T follicular helper cell (primary cell): Measurements from ENCODE around the gene CFAP20.

Experiments used
- DNase-seq: peaks from one replicate; pipeline ENCODE4 v3.0.0-alpha.2; 2020; ENCODE audit warnings: low read depth

CFAP20 gene

GRCh38 chr16:58124601-58124915 lies 4.6 kb downstream of the CFAP20 start:
- DNase-seq, result no peak

GRCh38 chr16:58123896-58124600 lies 5.1 kb downstream of the CFAP20 start:
- no peak for DNase-seq

GRCh38 chr16:58121132-58121531 lies 8.0 kb downstream of the CFAP20 start:
- DNase-seq, result no peak

- no peak for DNase-seq
Observed at GRCh38 chr16:58120234-58120633, 8.9 kb downstream of the CFAP20 start.

- no peak for DNase-seq
Observed at GRCh38 chr16:58119509-58119845, 9.7 kb downstream of the CFAP20 start.

- no peak for DNase-seq
Observed at GRCh38 chr16:58118801-58119508, 10.2 kb downstream of the CFAP20 start.

- DNase-seq, result no peak
Observed at GRCh38 chr16:58116529-58116928, 12.7 kb downstream of the CFAP20 start.

GRCh38 chr16:58116081-58116480 lies 13.1 kb downstream of the CFAP20 start:
- no peak for DNase-seq

GRCh38 chr16:58114827-58115825 lies 14.1 kb downstream of the CFAP20 start:
- DNase-seq, result no peak

GRCh38 chr16:58111302-58111627 lies 17.9 kb downstream of the CFAP20 start:
- no peak for DNase-seq

- DNase-seq, result no peak
Observed at GRCh38 chr16:58110571-58111301, 18.4 kb downstream of the CFAP20 start.

GRCh38 chr16:58109881-58110280 lies 19.3 kb downstream of the CFAP20 start:
- DNase-seq, result no peak

GRCh38 chr16:58109330-58109729 lies 19.9 kb downstream of the CFAP20 start:
- no peak for DNase-seq

GRCh38 chr16:58107709-58108108 lies 21.5 kb downstream of the CFAP20 start:
- DNase-seq, result no peak

- no peak for DNase-seq
Observed at GRCh38 chr16:58107228-58107627, 22.0 kb downstream of the CFAP20 start.

- DNase-seq, result no peak
Observed at GRCh38 chr16:58105631-58106030, 23.6 kb downstream of the CFAP20 start.

GRCh38 chr16:58102665-58103392 lies 26.4 kb downstream of the CFAP20 start:
- DNase-seq, result no peak

- no peak for DNase-seq
Observed at GRCh38 chr16:58099956-58100300, 29.3 kb downstream of the CFAP20 start.

GRCh38 chr16:58099097-58099955 lies 29.9 kb downstream of the CFAP20 start:
- no peak for DNase-seq
